Measurements from ENCODE around the gene NPNT. TPM values are rescaled to one million over a fixed set of nuclear protein-coding genes. Genes with fewer than 3 reads are reported as not detected.

Gene NPNT
- total RNA-seq, 1 experiment from 2014 or later, result 0.20 TPM

GRCh38 chr4:105992641-105993305, 97.5 kb downstream of the NPNT start:
- Histone ChIP-seq H3K9me3 (ENCODE audit: insufficient read depth, low read depth) (no peaks in the 10 kb centered on the region), H3K79me2 (ENCODE audit: low read depth) (no peaks in the 10 kb centered on the region), H2AFZ (no peak overlapping the region), H3K4me1 (replicated peaks; ENCODE audit: insufficient read depth) (0 out of 2 replicates have a peak, but pooled peaks cover 8% of the 10 kb centered on the region), H3K4me2 (no peak overlapping the region), H3K27me3 (ENCODE audit: insufficient read depth, low read depth) (no peaks in the 10 kb centered on the region), H3F3A (ENCODE audit: insufficient read depth, low read depth) (no peaks in the 10 kb centered on the region), H3K9me2 (ENCODE audit: insufficient read depth) (no peaks in the 10 kb centered on the region), H3K27ac (no peak overlapping the region), H3K4me3 (no peak overlapping the region), H4K20me1 (ENCODE audit: insufficient read depth) (no peaks in the 10 kb centered on the region), H3K36me3 (ENCODE audit: low read depth) (no peaks in the 10 kb centered on the region)
- POLR2A ChIA-PET (ENCODE audit: unreplicated experiment), result no interaction called here
- TF ChIP-seq EZH2 (IDR thresholded peaks at IDR 0.05; ENCODE audit: low read depth) (no peak), CTCF (conservative IDR thresholded peaks at IDR 0.05) (no peak)
- CTCF ChIA-PET, result no interaction called here
- intact Hi-C loops (cut with micrococcal nuclease; ENCODE audit: unreplicated experiment), result no loop called here
- no peak for DNase-seq
- BruUV-seq (replicated peaks), result no TSS peak

GRCh38 chr4:105994061-105994460, 98.8 kb downstream of the NPNT start:
- POLR2A ChIA-PET (ENCODE audit: unreplicated experiment), result no interaction called here
- intact Hi-C loops (cut with micrococcal nuclease; ENCODE audit: unreplicated experiment), result no loop called here
- TF ChIP-seq EZH2 (IDR thresholded peaks at IDR 0.05; ENCODE audit: low read depth) (no peak), CTCF (conservative IDR thresholded peaks at IDR 0.05) (no peak)

GRCh38 chr4:105994841-105995501, 99.7 kb downstream of the NPNT start:
- Histone ChIP-seq H3K79me2 (ENCODE audit: low read depth) (no peaks in the 10 kb centered on the region), H3K4me1 (replicated peaks; ENCODE audit: insufficient read depth) (0 out of 2 replicates have a peak, but pooled peaks cover 8% of the 10 kb centered on the region), H3K27me3 (ENCODE audit: insufficient read depth, low read depth) (no peaks in the 10 kb centered on the region), H3K9me3 (ENCODE audit: insufficient read depth, low read depth) (no peaks in the 10 kb centered on the region), H4K20me1 (ENCODE audit: insufficient read depth) (no peaks in the 10 kb centered on the region), H3K4me3 (no peak overlapping the region), H3K4me2 (no peak overlapping the region), H3K27ac (no peak overlapping the region), H3K36me3 (ENCODE audit: low read depth) (no peaks in the 10 kb centered on the region), H3F3A (ENCODE audit: insufficient read depth, low read depth) (no peaks in the 10 kb centered on the region), H3K9me2 (ENCODE audit: insufficient read depth) (no peaks in the 10 kb centered on the region), H2AFZ (no peak overlapping the region)
- DNase-seq, result no peak
- ChIA-PET POLR2A (ENCODE audit: unreplicated experiment) (interaction anchor here (0.5 kb wide), 1 partner anchor 69 kb away, joined by 3 read pairs; no protein-coding TSS in a partner anchor), CTCF (no interaction called here)
- no peak for TF ChIP-seq EZH2 (IDR thresholded peaks at IDR 0.05; ENCODE audit: low read depth)
- TF ChIP-seq CTCF (conservative IDR thresholded peaks at IDR 0.05), result no peak
- intact Hi-C loops (cut with micrococcal nuclease; ENCODE audit: unreplicated experiment), result no loop called here
- BruUV-seq (replicated peaks), result no TSS peak

More at GRCh38 chr4:105994061-105994460, 98.8 kb downstream of the NPNT start:
- Histone ChIP-seq H3K9me2 (ENCODE audit: insufficient read depth) (no peaks in the 10 kb centered on the region), H3K4me2 (no peak overlapping the region), H2AFZ (no peak overlapping the region), H4K20me1 (ENCODE audit: insufficient read depth) (no peaks in the 10 kb centered on the region), H3F3A (ENCODE audit: insufficient read depth, low read depth) (no peaks in the 10 kb centered on the region), H3K4me3 (no peak overlapping the region), H3K36me3 (ENCODE audit: low read depth) (no peaks in the 10 kb centered on the region), H3K4me1 (replicated peaks; ENCODE audit: insufficient read depth) (0 out of 2 replicates have a peak, but pooled peaks cover 8% of the 10 kb centered on the region), H3K27ac (no peak overlapping the region), H3K27me3 (ENCODE audit: insufficient read depth, low read depth) (no peaks in the 10 kb centered on the region), H3K79me2 (ENCODE audit: low read depth) (no peaks in the 10 kb centered on the region), H3K9me3 (ENCODE audit: insufficient read depth, low read depth) (no peaks in the 10 kb centered on the region)
- no peak for DNase-seq
- CTCF ChIA-PET, result no interaction called here
- BruUV-seq (replicated peaks), result no TSS peak
